Lung microvascular endothelial cell (primary cell): ENCODE measurements around the gene CTDSPL. TPM values are rescaled to one million over a fixed set of nuclear protein-coding genes. Genes with fewer than 3 reads are reported as not detected.
"Not testable (repeated sequence)": the region's sequence is repeated elsewhere in the genome, so short reads cannot be mapped to it uniquely, and the experiment has no call there.

ENCODE experiments used
- DNase-seq, 2 donors: peaks; one replicate each; pipeline versions ENCODE4 v3.0.0 to v3.0.0-alpha.2; 2010; ENCODE audit warnings: low read depth in 2 of 2
- total RNA-seq: library from RNA; depleted of rRNA; stranded (reverse); fragments of >200 nt; gene quantifications from 2 replicates; pipeline ENCODE4 v1.2.1, GENCODE V29; 2014

CTDSPL gene, protein sequence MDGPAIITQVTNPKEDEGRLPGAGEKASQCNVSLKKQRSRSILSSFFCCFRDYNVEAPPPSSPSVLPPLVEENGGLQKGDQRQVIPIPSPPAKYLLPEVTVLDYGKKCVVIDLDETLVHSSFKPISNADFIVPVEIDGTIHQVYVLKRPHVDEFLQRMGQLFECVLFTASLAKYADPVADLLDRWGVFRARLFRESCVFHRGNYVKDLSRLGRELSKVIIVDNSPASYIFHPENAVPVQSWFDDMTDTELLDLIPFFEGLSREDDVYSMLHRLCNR
- 82.8 and 206 TPM in 2 replicates for total RNA-seq

- peak; percentile 17 to 43 for DNase-seq
Measured at GRCh38 chr3:37861620-37862041, at the start of gene CTDSPL. Gene CTDSPL, plus strand, starts transcription at chr3:37861880. Its CDS starts 320 bp downstream, at chr3:37862200.

- no peak for DNase-seq
Measured at GRCh38 chr3:37812499-37812896, 49.2 kb upstream of the CTDSPL start.

DNA sequence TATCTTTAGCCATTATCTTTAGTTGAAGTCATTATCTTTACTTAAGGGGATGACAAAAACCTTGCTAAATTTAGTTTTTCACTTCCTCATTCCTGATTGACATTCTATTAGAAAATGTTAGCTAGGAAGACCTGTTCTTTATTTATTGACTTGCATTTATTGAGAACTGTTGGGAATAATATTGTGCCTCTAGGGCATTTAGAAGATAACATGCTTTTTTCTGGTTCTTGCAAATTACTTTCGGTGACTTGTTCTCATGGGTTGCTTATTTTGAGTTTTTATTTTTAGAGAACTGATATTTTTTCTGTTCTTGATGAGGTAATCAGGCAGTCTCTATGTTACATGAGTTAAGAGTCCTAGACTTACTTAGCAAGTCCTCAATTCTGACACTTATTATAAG, 48.3 kb upstream of the CTDSPL start:
- DNase-seq: no peak

- peak in 1 of 2 donors; percentile 35 for DNase-seq
Measured at GRCh38 chr3:37814547-37814946, 47.1 kb upstream of the CTDSPL start.

DNA sequence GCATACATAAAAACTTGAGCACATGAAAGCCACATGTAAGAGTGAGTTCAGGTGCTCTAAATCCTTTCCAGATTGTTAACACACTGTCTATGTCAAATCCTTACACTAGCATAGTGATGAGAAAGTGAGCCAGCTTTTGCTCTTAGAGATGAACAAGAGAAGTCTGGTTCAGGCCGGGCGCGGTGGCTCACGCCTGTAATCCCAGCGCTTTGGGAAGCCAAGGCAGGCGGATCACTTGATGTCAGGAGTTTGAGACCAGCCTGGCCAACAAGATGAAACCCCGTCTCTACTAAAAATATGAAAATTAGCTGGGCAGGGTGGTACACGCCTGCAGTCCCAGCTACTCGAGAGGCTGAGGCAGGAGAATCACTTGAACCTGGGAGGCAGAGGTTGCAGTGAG, 46.5 kb upstream of the CTDSPL start:
- DNase-seq: not testable (repeated sequence)

GRCh38 chr3:37816271-37816670, 45.4 kb upstream of the CTDSPL start:
- DNase-seq: no peak

- no peak for DNase-seq
Measured at GRCh38 chr3:37819591-37819990, 42.1 kb upstream of the CTDSPL start.

DNA sequence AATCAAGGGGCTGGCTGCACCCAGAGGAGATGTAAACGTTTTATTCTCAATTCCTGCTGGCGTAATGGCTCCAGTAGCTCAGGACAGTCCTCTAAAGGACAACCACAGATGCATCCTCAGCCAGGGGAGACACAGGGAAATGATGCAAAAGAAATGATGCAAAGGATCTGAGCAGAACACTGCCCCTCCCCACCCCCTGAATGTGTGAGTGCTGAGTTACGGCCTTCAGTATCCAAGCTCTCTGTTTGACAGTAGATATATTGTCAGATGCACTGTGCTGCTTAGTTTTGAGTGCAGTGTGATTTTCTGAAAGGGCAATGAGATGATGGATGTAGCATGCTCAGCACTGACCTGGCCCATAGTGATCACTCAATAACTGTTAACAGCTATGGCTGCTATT, 41.4 kb upstream of the CTDSPL start:
- no peak for DNase-seq

DNA sequence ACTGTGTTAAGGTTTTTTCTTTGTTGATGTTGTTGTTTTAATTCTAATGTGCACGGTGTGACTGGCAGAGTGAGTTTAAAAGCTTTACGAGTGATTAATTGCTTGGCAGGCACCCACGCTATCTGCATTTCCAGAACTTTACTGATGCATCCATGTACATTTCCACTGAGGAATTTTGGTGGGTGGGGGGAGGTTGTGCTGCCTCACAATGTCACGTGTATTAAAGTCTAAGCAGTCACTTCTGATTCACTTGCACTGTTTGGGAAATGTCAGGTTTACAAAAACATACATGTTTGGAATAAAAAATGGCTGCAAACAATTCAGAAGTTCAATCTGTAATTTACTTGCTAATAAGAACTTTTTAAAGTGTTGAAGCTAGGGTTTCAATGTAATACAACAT, 38.5 kb upstream of the CTDSPL start:
- DNase-seq: no peak

- DNase-seq: peak in 1 of 2 donors; percentile 19
Measured at GRCh38 chr3:37824090-37824953, 37.4 kb upstream of the CTDSPL start.

DNA sequence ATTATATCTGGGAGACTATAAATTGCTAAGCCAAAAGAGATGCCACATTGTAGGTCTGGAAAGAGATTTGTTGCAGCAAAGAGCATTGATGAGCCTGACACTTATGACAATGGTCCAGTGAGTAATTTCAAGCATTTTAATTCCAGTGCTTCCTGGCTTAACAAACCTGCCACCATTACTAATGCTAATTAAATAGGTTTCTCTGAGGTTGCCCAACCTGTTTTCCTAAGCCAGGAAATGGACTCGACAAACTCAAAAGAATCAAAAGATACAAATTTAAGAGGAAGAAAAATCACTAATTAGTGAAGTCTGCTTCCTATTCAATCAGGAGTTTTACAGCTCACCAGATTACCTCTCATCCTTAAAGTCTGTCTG, 36.7 kb upstream of the CTDSPL start:
- no peak for DNase-seq

- DNase-seq: no peak
Measured at GRCh38 chr3:37825744-37826400, 35.8 kb upstream of the CTDSPL start.

GRCh38 chr3:37826502-37826901, 35.2 kb upstream of the CTDSPL start:
- no peak for DNase-seq

GRCh38 chr3:37826933-37827332, 34.7 kb upstream of the CTDSPL start:
- DNase-seq: no peak

DNA sequence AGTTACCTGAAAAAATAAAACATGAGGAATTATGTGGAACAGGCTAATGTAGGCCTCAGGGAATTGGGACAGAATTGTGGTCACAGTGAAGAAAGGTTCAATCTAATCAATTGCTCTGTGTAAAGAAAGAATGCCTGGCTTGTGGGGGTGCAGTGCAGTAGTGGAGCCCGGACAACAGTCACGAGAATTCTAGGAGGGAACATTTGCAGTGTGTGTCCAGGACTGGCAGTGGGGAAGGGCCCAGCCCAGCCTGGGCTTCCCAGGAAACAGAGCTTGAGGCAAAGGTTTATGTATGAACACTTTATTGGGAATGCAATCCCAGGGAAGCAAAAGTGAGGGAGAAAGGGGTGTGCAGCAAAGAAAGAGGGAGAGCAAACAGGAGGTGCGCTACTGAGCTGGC, 29.2 kb upstream of the CTDSPL start:
- no peak for DNase-seq

- no peak for DNase-seq
Measured at GRCh38 chr3:37833302-37834186, 28.1 kb upstream of the CTDSPL start.

GRCh38 chr3:37836589-37836988, 25.1 kb upstream of the CTDSPL start:
- no peak for DNase-seq

- DNase-seq: no peak
Measured at GRCh38 chr3:37847689-37848088, 14.0 kb upstream of the CTDSPL start.

- DNase-seq: no peak
Measured at GRCh38 chr3:37849146-37849923, 12.3 kb upstream of the CTDSPL start.

DNA sequence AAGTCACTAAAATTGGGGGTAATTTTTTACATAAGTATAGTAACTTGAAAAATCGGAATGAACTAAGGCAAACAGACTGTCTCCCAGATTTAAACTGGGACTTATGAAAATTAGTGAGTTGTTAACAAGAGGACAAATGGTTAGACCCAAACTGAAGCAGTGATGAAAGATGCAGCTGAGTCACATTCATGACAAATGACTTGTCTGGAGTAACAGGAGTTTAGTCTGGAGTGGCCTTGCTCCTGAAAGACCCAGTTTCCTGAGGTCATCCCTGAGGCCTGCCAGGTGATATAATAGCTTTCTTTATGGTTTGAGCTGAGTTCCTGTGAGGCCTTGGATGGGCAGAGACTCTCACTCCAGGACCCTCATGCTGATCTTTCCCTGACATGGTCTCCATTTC, 9.6 kb upstream of the CTDSPL start:
- DNase-seq: peak in 1 of 2 donors; percentile 66

DNA sequence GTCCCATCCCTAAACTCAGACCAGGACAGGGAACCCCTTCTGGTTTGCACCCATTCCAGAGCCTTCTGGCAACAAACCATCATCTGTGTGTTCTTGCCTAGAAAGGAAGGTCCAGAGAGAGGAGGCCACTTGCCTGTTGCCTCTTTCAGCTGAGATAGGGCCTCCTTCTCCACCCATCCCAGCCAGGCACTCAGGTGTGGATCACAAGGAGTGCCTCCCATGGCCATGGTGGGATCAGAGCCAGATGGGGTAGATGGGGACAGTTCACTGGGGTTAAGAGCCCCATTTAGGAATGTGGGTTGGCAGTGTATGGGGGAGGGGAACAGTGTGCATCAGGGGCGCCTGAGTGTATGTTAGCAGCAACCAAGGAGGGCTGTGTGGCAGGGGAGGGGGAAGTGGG, 8.9 kb upstream of the CTDSPL start:
- DNase-seq: no peak
